Calu3 (cell line): ENCODE measurements around the gene SMYD4. TPM values are rescaled to one million over a fixed set of nuclear protein-coding genes. Genes with fewer than 3 reads are reported as not detected.

ENCODE experiments used
- Bru-seq: library from RNA; stranded (reverse); fragments of 400-500 nt; gene quantifications from one replicate; lab custom pipeline; 2021; lab: Mats Ljungman, UMichigan
- BruChase-seq, 2 experiments: library from RNA; stranded (reverse); fragments of 400-500 nt; gene quantifications; one replicate each; lab custom pipeline; 2021; lab: Mats Ljungman, UMichigan
- BruUV-seq: library from RNA; stranded (reverse); fragments of 400-500 nt; replicated peaks from 2 replicates; lab custom pipeline; 2021; lab: Mats Ljungman, UMichigan
- CTCF ChIA-PET: fragments of 300-600 bp; sonication (Branson Sonifier 250); formaldehyde crosslinking; loops from one replicate; lab custom pipeline; 2022; ENCODE audit warnings: antibody characterized with exemption; lab: Charles Lee
- DNase-seq: peaks from one replicate; pipeline ENCODE4 v3.0.0; 2022
- H3K27ac Mint-ChIP-seq: one replicate; pipeline ENCODE4 v1.8.0; 2022; ENCODE audit warnings: mixed read lengths; ENCODE audit not compliant: unreplicated experiment
- H3K27me3 Mint-ChIP-seq: one replicate; pipeline ENCODE4 v1.8.0; 2022; ENCODE audit warnings: mixed read lengths; ENCODE audit not compliant: unreplicated experiment
- H3K36me3 Mint-ChIP-seq: one replicate; pipeline ENCODE4 v1.8.0; 2022; ENCODE audit warnings: mild to moderate bottlenecking, moderate library complexity, mixed read lengths; ENCODE audit not compliant: insufficient read depth, unreplicated experiment
- H3K4me1 Mint-ChIP-seq: one replicate; pipeline ENCODE4 v1.8.0; 2022; ENCODE audit warnings: mild to moderate bottlenecking, low read depth, mixed read lengths; ENCODE audit not compliant: unreplicated experiment
- H3K4me3 Mint-ChIP-seq: one replicate; pipeline ENCODE4 v1.8.0; 2022; ENCODE audit warnings: mild to moderate bottlenecking, low read depth, moderate library complexity, mixed read lengths; ENCODE audit not compliant: unreplicated experiment
- H3K9me3 Mint-ChIP-seq: one replicate; pipeline ENCODE4 v1.8.0; 2022; ENCODE audit warnings: low read depth, mixed read lengths; ENCODE audit not compliant: unreplicated experiment
- CTCF ChIP-seq: fragments of 200-600 bp; IDR thresholded peaks from one replicate; pipeline ENCODE4 v1.8.0; 2022; ENCODE audit warnings: antibody characterized with exemption; ENCODE audit not compliant: unreplicated experiment
- intact Hi-C: fragments of 100-400 bp; cut with micrococcal nuclease; formaldehyde crosslinking; loops from one replicate; pipeline ENCODE4 v1.10.0; 2022; ENCODE audit not compliant: unreplicated experiment
- long read RNA-seq: library from polyadenylated mRNA; stranded (forward); transcript quantifications from one replicate; pipeline ENCODE4 v2.0.0, GENCODE V29; 2022
- total RNA-seq: library from RNA; stranded (reverse); gene quantifications from 2 replicates; pipeline ENCODE4 v1.2.3, GENCODE V29; 2022

SMYD4 gene, protein sequence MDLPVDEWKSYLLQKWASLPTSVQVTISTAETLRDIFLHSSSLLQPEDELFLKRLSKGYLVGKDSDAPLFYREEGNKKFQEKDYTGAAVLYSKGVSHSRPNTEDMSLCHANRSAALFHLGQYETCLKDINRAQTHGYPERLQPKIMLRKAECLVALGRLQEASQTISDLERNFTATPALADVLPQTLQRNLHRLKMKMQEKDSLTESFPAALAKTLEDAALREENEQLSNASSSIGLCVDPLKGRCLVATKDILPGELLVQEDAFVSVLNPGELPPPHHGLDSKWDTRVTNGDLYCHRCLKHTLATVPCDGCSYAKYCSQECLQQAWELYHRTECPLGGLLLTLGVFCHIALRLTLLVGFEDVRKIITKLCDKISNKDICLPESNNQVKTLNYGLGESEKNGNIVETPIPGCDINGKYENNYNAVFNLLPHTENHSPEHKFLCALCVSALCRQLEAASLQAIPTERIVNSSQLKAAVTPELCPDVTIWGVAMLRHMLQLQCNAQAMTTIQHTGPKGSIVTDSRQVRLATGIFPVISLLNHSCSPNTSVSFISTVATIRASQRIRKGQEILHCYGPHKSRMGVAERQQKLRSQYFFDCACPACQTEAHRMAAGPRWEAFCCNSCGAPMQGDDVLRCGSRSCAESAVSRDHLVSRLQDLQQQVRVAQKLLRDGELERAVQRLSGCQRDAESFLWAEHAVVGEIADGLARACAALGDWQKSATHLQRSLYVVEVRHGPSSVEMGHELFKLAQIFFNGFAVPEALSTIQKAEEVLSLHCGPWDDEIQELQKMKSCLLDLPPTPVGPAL
- total RNA-seq (18.6 and 20.7 TPM in 2 replicates), Bru-seq, nascent RNA (percentile 55 among the genes with signal in this experiment), BruChase-seq, experiment 1, labeled RNA remaining after a 6-hour chase (percentile 51 among the genes with signal in this experiment), BruChase-seq, experiment 2, labeled RNA remaining after a 2-hour chase (percentile 59 among the genes with signal in this experiment)
- long read RNA-seq, full-length matches to known transcripts = 4 of 6 reads
- long read RNA-seq, partial matches to known transcripts = 0 of 6 reads
- long read RNA-seq, other reads (novel, unspliced or antisense) = 2 of 6 reads

DNA sequence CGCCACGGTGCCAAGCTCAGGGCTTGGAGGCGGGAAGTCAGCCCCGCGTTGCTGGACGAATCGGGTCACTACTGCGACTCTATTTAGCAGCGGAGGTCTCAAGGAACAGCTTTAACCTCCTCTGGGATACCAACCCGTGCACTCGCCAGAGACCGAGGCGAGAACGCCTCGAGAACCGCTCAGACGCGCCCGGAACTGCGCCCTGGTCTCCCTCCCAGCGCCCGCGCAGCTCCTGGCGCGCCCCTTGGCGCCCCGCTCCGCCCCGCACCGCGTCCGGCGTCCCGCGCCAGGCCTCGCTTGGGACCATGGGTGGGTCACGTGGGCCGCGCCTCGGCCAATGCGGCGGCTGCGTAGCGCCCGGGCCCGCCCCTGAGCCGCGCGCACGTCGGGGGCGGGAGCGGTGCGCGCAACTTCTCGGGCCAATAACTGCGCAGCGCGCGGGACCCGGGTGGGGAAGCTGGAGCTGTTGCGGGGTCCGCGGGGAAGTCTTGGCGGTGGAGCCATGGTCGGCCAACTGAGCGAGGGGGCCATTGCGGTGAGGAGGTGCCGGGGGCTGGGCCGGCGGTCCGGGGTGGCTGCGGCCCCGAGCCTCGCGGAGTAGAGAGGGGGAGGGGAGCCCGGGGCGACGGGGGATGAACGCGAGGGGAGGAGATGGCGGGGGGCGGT is at the start of gene SMYD4, which contains the start of gene RPA1:
TSS of gene SMYD4 (minus strand) at position 311 of the 666 bp plus-strand sequence. CDS start 1,908 bp downstream, outside the sequence.
TSS of gene RPA1 (plus strand) at position 414 of the 666 bp plus-strand sequence. CDS start at position 503, 89 bp downstream.
- Mint-ChIP-seq H3K27me3 (no peaks in the 10 kb centered on the region), H3K27ac (peak within 1 kb of the TSS; percentile 60), H3K9me3 (no peaks in the 10 kb centered on the region), H3K4me3 (peak within 1 kb of the TSS; percentile 82), H3K4me1 (peaks cover 19% of the 10 kb centered on the region), H3K36me3 (peaks cover 47% of the 10 kb centered on the region)
- intact Hi-C loops = no loop called here
- CTCF ChIA-PET = interaction anchor here (0.9 kb wide), 1 partner anchor 42 kb away, joined by 3 read pairs; no protein-coding TSS in a partner anchor
- DNase-seq = peak; percentile 88
- no TSS peak for BruUV-seq
- no peak for TF ChIP-seq CTCF

DNA sequence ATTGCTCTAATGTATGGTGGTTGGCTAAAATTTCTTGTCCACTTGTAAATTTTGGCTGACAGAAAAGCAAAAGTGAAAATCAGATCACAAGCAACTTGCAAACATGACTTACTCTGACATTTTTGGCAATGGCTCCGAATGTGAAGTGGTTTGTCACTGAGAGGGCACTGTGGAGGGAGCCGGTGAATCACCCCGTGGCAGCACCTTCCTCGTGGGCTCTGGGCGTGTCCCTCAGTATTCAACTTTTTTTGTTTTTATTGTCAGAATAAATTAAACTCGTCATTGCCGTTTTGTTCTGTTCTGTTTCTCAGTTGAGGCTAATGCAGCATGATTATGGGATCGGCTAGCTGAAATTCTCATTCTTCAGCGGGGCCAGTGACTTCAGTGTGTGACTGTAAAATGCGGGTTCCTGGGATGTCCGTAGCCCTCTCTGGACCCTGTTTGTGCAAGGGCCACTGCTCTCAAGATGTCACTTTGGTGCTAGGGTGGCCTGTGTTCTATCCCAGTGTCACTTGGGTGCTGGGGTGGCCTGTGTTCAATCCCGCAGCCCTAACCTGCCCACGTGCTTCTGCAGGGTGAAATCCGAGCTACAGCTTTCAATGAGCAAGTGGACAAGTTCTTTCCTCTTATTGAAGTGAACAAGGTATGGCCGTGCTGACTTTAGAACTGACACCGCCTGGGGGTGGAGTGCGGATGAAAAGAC is 48.9 kb upstream of the SMYD4 start:
- no TSS peak for BruUV-seq
- intact Hi-C loops = no loop called here
- Mint-ChIP-seq H3K4me3 (no peak overlapping the region), H3K36me3 (peaks cover 17% of the 10 kb centered on the region), H3K4me1 (no peaks in the 10 kb centered on the region), H3K9me3 (no peaks in the 10 kb centered on the region), H3K27me3 (no peaks in the 10 kb centered on the region), H3K27ac (no peak overlapping the region)
- TF ChIP-seq CTCF = no peak
- DNase-seq = no peak
- CTCF ChIA-PET = no interaction called here

GRCh38 chr17:1875597-1875996 is 45.9 kb upstream of the SMYD4 start:
- DNase-seq = no peak
- CTCF ChIA-PET = no interaction called here
- intact Hi-C loops = no loop called here
- Mint-ChIP-seq H3K27ac (no peak overlapping the region), H3K9me3 (no peaks in the 10 kb centered on the region), H3K4me3 (no peak overlapping the region), H3K4me1 (no peaks in the 10 kb centered on the region), H3K27me3 (no peaks in the 10 kb centered on the region), H3K36me3 (peaks cover 19% of the 10 kb centered on the region)
- no peak for TF ChIP-seq CTCF
- BruUV-seq = no TSS peak
